IMR-90 (cell line): ENCODE data around the gene MINDY1. TPM values are rescaled to one million over a fixed set of nuclear protein-coding genes. Genes with fewer than 3 reads are reported as not detected.

Experiments used
- ATAC-seq: fragments of 200-7000 bp; cut with Tn5 transposase; 2 replicates; pipeline ENCODE4 v1.9.1; 2020; ENCODE audit warnings: low read depth, mild to moderate bottlenecking, moderate library complexity
- BruUV-seq: library from RNA; stranded (reverse); fragments of 400-500 nt; replicated peaks from 2 replicates; lab custom pipeline; 2021; lab: Mats Ljungman, UMichigan
- CTCF ChIA-PET: fragments of 300-600 bp; formaldehyde crosslinking; extraction: SDS; loops from one replicate; lab custom pipeline; 2021; ENCODE audit warnings: antibody characterized with exemption; lab: Yijun Ruan, JAX
- POLR2A ChIA-PET: fragments of 300-600 bp; sonication (Branson Sonifier 250); formaldehyde crosslinking; loops from one replicate; lab custom pipeline; 2022; ENCODE audit warnings: antibody characterized with exemption; ENCODE audit not compliant: unreplicated experiment; lab: Charles Lee
- DNase-seq: peaks from one replicate; pipeline ENCODE4 v3.0.0; 2013
- H2AFZ ChIP-seq: replicated peaks from 2 replicates; pipeline ENCODE3; 2013; ENCODE audit warnings: low read length, mild to moderate bottlenecking; ENCODE audit not compliant: poor library complexity
- H2AK5ac ChIP-seq: 2 replicates; pipeline ENCODE4 v1.6.1; 2013; ENCODE audit warnings: low read depth, low read length, inconsistent platforms
- H2AK9ac ChIP-seq: replicated peaks from 2 replicates; pipeline ENCODE3; 2013; ENCODE audit warnings: mild to moderate bottlenecking, low read depth, low read length, moderate library complexity; ENCODE audit not compliant: poor library complexity
- H2BK120ac ChIP-seq: 2 replicates; pipeline ENCODE4 v1.6.1; 2013; ENCODE audit warnings: low read depth, low read length, inconsistent platforms
- H2BK15ac ChIP-seq: 3 replicates; pipeline ENCODE4 v1.6.1; 2013; ENCODE audit warnings: low read depth, low read length, inconsistent platforms
- H2BK20ac ChIP-seq: 2 replicates; pipeline ENCODE4 v1.6.1; 2013; ENCODE audit warnings: low read depth, mild to moderate bottlenecking, inconsistent platforms, low read length, moderate library complexity
- H2BK5ac ChIP-seq: 2 replicates; pipeline ENCODE4 v1.6.1; 2013; ENCODE audit warnings: mild to moderate bottlenecking, low read depth, low read length, inconsistent platforms; ENCODE audit not compliant: poor library complexity, severe bottlenecking
- H3K14ac ChIP-seq: replicated peaks from 2 replicates; pipeline ENCODE4 v1.6.1; 2013; ENCODE audit warnings: low read depth, low read length, inconsistent platforms
- H3K18ac ChIP-seq: 2 replicates; pipeline ENCODE4 v1.6.1; 2013; ENCODE audit warnings: low read depth, low read length, control low read depth
- H3K23ac ChIP-seq: 2 replicates; pipeline ENCODE4 v1.6.1; 2013; ENCODE audit warnings: low read depth, low read length, inconsistent platforms
- H3K27ac ChIP-seq: 2 replicates; pipeline ENCODE4 v1.5.1; 2013; ENCODE audit warnings: mild to moderate bottlenecking, control low read depth, low read length; ENCODE audit not compliant: insufficient read depth
- H3K27me3 ChIP-seq: 2 replicates; pipeline ENCODE4 v1.6.1; 2013; ENCODE audit warnings: low read length; ENCODE audit not compliant: control insufficient read depth, insufficient read depth
- H3K36me3 ChIP-seq: 2 replicates; pipeline ENCODE4 v1.6.1; 2013; ENCODE audit warnings: low read length, mixed read lengths; ENCODE audit not compliant: control insufficient read depth, insufficient read depth
- H3K4ac ChIP-seq: 2 replicates; pipeline ENCODE4 v1.6.1; 2013; ENCODE audit warnings: low read depth, low read length, inconsistent platforms
- H3K4me1 ChIP-seq: 2 replicates; pipeline ENCODE4 v1.6.1; 2013; ENCODE audit warnings: low read length, mixed read lengths; ENCODE audit not compliant: control insufficient read depth, insufficient read depth
- H3K4me2 ChIP-seq: 2 replicates; pipeline ENCODE4 v1.6.1; 2013; ENCODE audit warnings: low read depth, mild to moderate bottlenecking, control low read depth, low read length, moderate library complexity
- H3K4me3 ChIP-seq: 2 replicates; pipeline ENCODE4 v1.5.1; 2013; ENCODE audit warnings: low read depth, mild to moderate bottlenecking, control low read depth, low read length, moderate library complexity; ENCODE audit not compliant: insufficient read depth
- H3K56ac ChIP-seq: 2 replicates; pipeline ENCODE4 v1.6.1; 2013; ENCODE audit warnings: low read length, inconsistent platforms; ENCODE audit not compliant: insufficient read depth; ENCODE audit errors: extremely low read depth
- H3K79me1 ChIP-seq, 2 experiments: 2 replicates each; pipeline ENCODE4 v1.6.1; 2013; ENCODE audit warnings: low read length in 2 of 2, inconsistent platforms in 1 of 2, low read depth in 1 of 2
- H3K9ac ChIP-seq: 2 replicates; pipeline ENCODE4 v1.6.1; 2013; ENCODE audit warnings: low read depth, low read length, control low read depth
- H3K9me1 ChIP-seq: 2 replicates; pipeline ENCODE4 v1.6.1; 2013; ENCODE audit warnings: low read length, inconsistent platforms; ENCODE audit not compliant: insufficient read depth
- H3K9me3 ChIP-seq: 2 replicates; pipeline ENCODE4 v1.6.1; 2013; ENCODE audit warnings: low read length; ENCODE audit not compliant: control insufficient read depth, insufficient read depth
- H4K20me1 ChIP-seq: 2 replicates; pipeline ENCODE4 v1.6.1; 2013; ENCODE audit warnings: low read length, inconsistent platforms; ENCODE audit not compliant: insufficient read depth
- H4K5ac ChIP-seq: 2 replicates; pipeline ENCODE4 v1.6.1; 2013; ENCODE audit warnings: mild to moderate bottlenecking, low read depth, low read length, control low read depth
- H4K8ac ChIP-seq, 2 experiments: 2 replicates each; pipeline ENCODE4 v1.6.1; 2013; ENCODE audit warnings: low read depth in 2 of 2, low read length in 2 of 2, control low read depth in 1 of 2, inconsistent platforms in 1 of 2
- H4K91ac ChIP-seq: 2 replicates; pipeline ENCODE4 v1.6.1; 2013; ENCODE audit warnings: low read depth, low read length, inconsistent platforms; ENCODE audit not compliant: insufficient read depth
- BHLHE40 ChIP-seq: fragments of 150-350 bp; IDR thresholded peaks from 2 replicates; pipeline ENCODE4 v1.6.1; 2016; ENCODE audit warnings: mild to moderate bottlenecking, low read depth, low read length
- CEBPB ChIP-seq: IDR thresholded peaks from 2 replicates; pipeline ENCODE4 v1.6.1; 2012; ENCODE audit warnings: low read depth, low read length, improper control_type of control experiment
- CHD1 ChIP-seq: IDR thresholded peaks from 2 replicates; pipeline ENCODE4 v1.6.1; 2012; ENCODE audit warnings: low read depth, low read length, improper control_type of control experiment
- CTCF ChIP-seq: conservative IDR thresholded peaks from 2 replicates; pipeline ENCODE4 v1.5.1; 2012; ENCODE audit warnings: mild to moderate bottlenecking, low read depth, low read length, improper control_type of control experiment
- ELK1 ChIP-seq: fragments of 150-350 bp; IDR thresholded peaks from 2 replicates; pipeline ENCODE4 v1.6.1; 2016; ENCODE audit warnings: low read depth, mild to moderate bottlenecking, low read length, moderate library complexity, borderline replicate concordance
- FOS ChIP-seq: fragments of 150-350 bp; IDR thresholded peaks from 2 replicates; pipeline ENCODE4 v1.6.1; 2016; ENCODE audit warnings: low read depth, low read length
- MAFK ChIP-seq: IDR thresholded peaks from 2 replicates; pipeline ENCODE4 v1.6.1; 2012; ENCODE audit warnings: low read depth, low read length, improper control_type of control experiment
- MAZ ChIP-seq: IDR thresholded peaks from 2 replicates; pipeline ENCODE4 v1.6.1; 2012; ENCODE audit warnings: low read depth, mild to moderate bottlenecking, low read length, improper control_type of control experiment, moderate library complexity, borderline replicate concordance
- MXI1 ChIP-seq: IDR thresholded peaks from 2 replicates; pipeline ENCODE4 v1.6.1; 2012; ENCODE audit warnings: low read depth, mild to moderate bottlenecking, low read length, moderate library complexity, borderline replicate concordance
- NFE2L2 ChIP-seq: fragments of 150-350 bp; IDR thresholded peaks from 2 replicates; pipeline ENCODE4 v1.6.1; 2016; ENCODE audit warnings: low read depth, mild to moderate bottlenecking, low read length
- POLR2A ChIP-seq: IDR thresholded peaks from 2 replicates; pipeline ENCODE4 v1.6.1; 2012; ENCODE audit warnings: mild to moderate bottlenecking, low read depth, low read length
- RAD21 ChIP-seq: IDR thresholded peaks from 2 replicates; pipeline ENCODE4 v1.6.1; 2012; ENCODE audit warnings: low read length, improper control_type of control experiment
- RCOR1 ChIP-seq: IDR thresholded peaks from 2 replicates; pipeline ENCODE4 v1.6.1; 2012; ENCODE audit warnings: mild to moderate bottlenecking, low read length, improper control_type of control experiment; ENCODE audit not compliant: insufficient replicate concordance
- RFX5 ChIP-seq: IDR thresholded peaks from 2 replicates; pipeline ENCODE4 v1.8.0; 2012; ENCODE audit warnings: low read depth, mild to moderate bottlenecking, low read length, moderate library complexity
- SMC3 ChIP-seq: fragments of 150-350 bp; IDR thresholded peaks from 2 replicates; pipeline ENCODE4 v1.6.1; 2016; ENCODE audit warnings: low read depth, mild to moderate bottlenecking, antibody characterized with exemption, low read length, moderate library complexity
- USF2 ChIP-seq: fragments of 150-350 bp; IDR thresholded peaks from 2 replicates; pipeline ENCODE4 v1.6.1; 2017; ENCODE audit warnings: mild to moderate bottlenecking, antibody characterized with exemption, low read length, low read depth
- WGBS, 2 experiments: methylation state at CpG; one replicate each; pipeline versions ENCODE4 v1.1.5 to v1.1.7; 2013; ENCODE audit warnings: missing lambda C conversion rate in 2 of 2; ENCODE audit not compliant: insufficient read length in 1 of 2; ENCODE audit errors: extremely low coverage in 2 of 2; 5-methylcytosine and 5-hydroxymethylcytosine counted together
- dilution Hi-C: fragments of 300-500 bp; cut with HindIII; formaldehyde crosslinking; loops from one replicate; pipeline ENCODE4 v1.14.3; 2018; ENCODE audit warnings: low sequenced_read_pairs; ENCODE audit not compliant: unreplicated experiment
- in situ Hi-C: fragments of 300-500 bp; cut with MboI; formaldehyde crosslinking; loops from 3 replicates; pipeline ENCODE4 v1.14.3; 2019; ENCODE audit warnings: low sequenced_read_pairs, inconsistent platforms, mixed read lengths
- intact Hi-C: fragments of 100-400 bp; cut with micrococcal nuclease; formaldehyde crosslinking; loops from 2 replicates; pipeline ENCODE4 v1.10.0; 2022
- polyA plus RNA-seq, 3 experiments: library from polyadenylated mRNA; depleted of rRNA; stranded (reverse); fragments of >200 nt; gene quantifications; 2 replicates each; pipeline ENCODE4 v1.2.3, GENCODE V29; 2012; ENCODE audit warnings: low replicate concordance in 1 of 3
- total RNA-seq: library from RNA; depleted of rRNA; stranded (reverse); fragments of >200 nt; gene quantifications from 2 replicates; pipeline ENCODE4 v1.2.3, GENCODE V29; 2012

MINDY1 gene
- total and polyA plus RNA-seq, 2 of the 4 experiments (the other 2 are of a cell fraction): 6.6 to 7.3 TPM

- CTCF ChIA-PET: no interaction called here
- dilution Hi-C loops: no loop called here
- H2AK5ac ChIP-seq: no peak overlapping the region
- H3K9ac ChIP-seq: no peak overlapping the region
- H3K4ac ChIP-seq: no peak overlapping the region
- no peak overlapping the region for H2BK20ac ChIP-seq
- BruUV-seq: no TSS peak
- H3K27ac ChIP-seq: no peak overlapping the region
- ATAC-seq (no peak), DNase-seq (no peak)
- H3K14ac ChIP-seq: no peak overlapping the region
- no peak overlapping the region for H3K4me3 ChIP-seq
- H3K36me3 ChIP-seq: peaks cover 29% of the 10 kb centered on the region
- no peak overlapping the region for H4K5ac ChIP-seq
- no peak overlapping the region for H3K23ac ChIP-seq
- no peak overlapping the region for H2BK120ac ChIP-seq
- H3K9me3 ChIP-seq: no peaks in the 10 kb centered on the region
- no peak overlapping the region for H4K8ac ChIP-seq
- no peak overlapping the region for H2AFZ ChIP-seq
- peaks cover 7 to 12% of the 10 kb centered on the region in 2 experiments for H3K79me1 ChIP-seq
- H3K4me1 ChIP-seq: peaks cover 9% of the 10 kb centered on the region
- intact Hi-C loops: loop anchor here (10.0 kb wide), 1 partner anchor 437 kb away; no protein-coding TSS in a partner anchor
- H2BK5ac ChIP-seq: no peak overlapping the region
- H2AK9ac ChIP-seq: no peak overlapping the region
- no peak overlapping the region for H3K4me2 ChIP-seq
- H3K56ac ChIP-seq: no peak overlapping the region
- peaks cover 13% of the 10 kb centered on the region for H3K9me1 ChIP-seq
- no peaks in the 10 kb centered on the region for H4K20me1 ChIP-seq
- no peak overlapping the region for H2BK15ac ChIP-seq
- WGBS, 2 experiments: 67% methylated on average over 1 of the region's 3 CpGs; no CpG with 5 or more reads in 1 of the 2 experiments
- POLR2A ChIA-PET: no interaction called here
- in situ Hi-C loops: no loop called here
- H3K27me3 ChIP-seq: no peaks in the 10 kb centered on the region
- H3K18ac ChIP-seq: no peak overlapping the region
- H4K91ac ChIP-seq: no peak overlapping the region
- no peak for TF ChIP-seq RFX5
- no peak for TF ChIP-seq USF2
- no peak for TF ChIP-seq RAD21
- no peak for TF ChIP-seq CEBPB
- no peak for TF ChIP-seq MXI1
- no peak for TF ChIP-seq CHD1
- TF ChIP-seq CTCF: no peak
- no peak for TF ChIP-seq ELK1
- no peak for TF ChIP-seq MAFK
- no peak for TF ChIP-seq SMC3
- TF ChIP-seq POLR2A: no peak
- no peak for TF ChIP-seq MAZ
- TF ChIP-seq RCOR1: no peak
- no peak for TF ChIP-seq NFE2L2
- TF ChIP-seq BHLHE40: no peak
- TF ChIP-seq FOS: no peak
These were observed 4.7 kb downstream of the MINDY1 start for GRCh38 chr1:151002051-151002450.
